Breast epithelium (tissue), 3 donors: Measurements from ENCODE around the gene RCSD1.

Experiments used
- CTCF ChIP-seq, 3 donors: fragments of 450-650 bp; IDR thresholded peaks; one replicate each; pipeline ENCODE4 v1.5.1; 2016 to 2017; ENCODE audit warnings: antibody characterized with exemption in 3 of 3, mild to moderate bottlenecking in 3 of 3, moderate library complexity in 3 of 3
- POLR2A ChIP-seq: fragments of 450-650 bp; IDR thresholded peaks from one replicate; pipeline ENCODE4 v1.6.1; 2016; ENCODE audit warnings: antibody characterized with exemption, mild to moderate bottlenecking, moderate library complexity
- POLR2AphosphoS5 ChIP-seq, 3 donors: sonication (generic); formaldehyde crosslinking; IDR thresholded peaks; one replicate each; pipeline ENCODE4 v1.6.1; 2017; ENCODE audit warnings: antibody characterized with exemption in 3 of 3

- no peak for TF ChIP-seq CTCF (IDR thresholded peaks at IDR 0.05)
- no peak for TF ChIP-seq POLR2A
- TF ChIP-seq POLR2AphosphoS5 (IDR thresholded peaks at IDR 0.05), result peak in 1 of 3 donors; percentile 29
These were observed 67.7 kb downstream of the RCSD1 start for GRCh38 chr1:167697667-167698141.
